ENCODE measurements around the gene HOMER1.

DNA sequence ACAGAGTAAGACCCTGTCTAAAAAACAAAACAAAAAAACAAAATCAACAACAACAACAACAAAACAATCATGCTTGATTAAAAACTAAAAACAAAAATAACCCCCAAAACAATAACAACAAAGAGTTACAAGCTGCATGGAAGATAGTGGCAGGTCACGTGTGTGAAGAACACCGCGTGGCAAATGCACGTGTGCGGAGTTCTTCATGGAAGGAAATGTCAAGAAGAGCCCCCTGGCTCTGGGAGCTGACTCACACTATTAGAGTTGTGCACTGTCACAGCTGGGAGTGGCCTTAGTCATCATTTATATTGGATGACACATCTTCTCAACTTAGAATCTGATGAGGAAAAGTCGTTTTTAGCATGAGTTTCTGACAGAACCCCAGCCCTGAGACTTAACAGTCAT lies 167.5 kb downstream of the HOMER1 start:
- TF ChIP-seq MYC (IDR thresholded peaks at IDR 0.05; ENCODE audit: low read depth, low read length): no peak
- TF ChIP-seq, protein P1, sequence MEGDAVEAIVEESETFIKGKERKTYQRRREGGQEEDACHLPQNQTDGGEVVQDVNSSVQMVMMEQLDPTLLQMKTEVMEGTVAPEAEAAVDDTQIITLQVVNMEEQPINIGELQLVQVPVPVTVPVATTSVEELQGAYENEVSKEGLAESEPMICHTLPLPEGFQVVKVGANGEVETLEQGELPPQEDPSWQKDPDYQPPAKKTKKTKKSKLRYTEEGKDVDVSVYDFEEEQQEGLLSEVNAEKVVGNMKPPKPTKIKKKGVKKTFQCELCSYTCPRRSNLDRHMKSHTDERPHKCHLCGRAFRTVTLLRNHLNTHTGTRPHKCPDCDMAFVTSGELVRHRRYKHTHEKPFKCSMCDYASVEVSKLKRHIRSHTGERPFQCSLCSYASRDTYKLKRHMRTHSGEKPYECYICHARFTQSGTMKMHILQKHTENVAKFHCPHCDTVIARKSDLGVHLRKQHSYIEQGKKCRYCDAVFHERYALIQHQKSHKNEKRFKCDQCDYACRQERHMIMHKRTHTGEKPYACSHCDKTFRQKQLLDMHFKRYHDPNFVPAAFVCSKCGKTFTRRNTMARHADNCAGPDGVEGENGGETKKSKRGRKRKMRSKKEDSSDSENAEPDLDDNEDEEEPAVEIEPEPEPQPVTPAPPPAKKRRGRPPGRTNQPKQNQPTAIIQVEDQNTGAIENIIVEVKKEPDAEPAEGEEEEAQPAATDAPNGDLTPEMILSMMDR (IDR thresholded peaks at IDR 0.05; ENCODE audit: low read depth, low read length): no peak
- no peak for TF ChIP-seq POLR2A (IDR thresholded peaks at IDR 0.05; ENCODE audit: extremely low read depth, insufficient read length)
- TF ChIP-seq MAX (IDR thresholded peaks at IDR 0.05; ENCODE audit: low read depth, low read length): no peak
